ENCODE measurements around the gene CNTNAP2. TPM values are rescaled to one million over a fixed set of nuclear protein-coding genes. Genes with fewer than 3 reads are reported as not detected.

The CNTNAP2 gene
- total and polyA plus RNA-seq, 4 donors = not detected

- Histone ChIP-seq H3K4me1 (ENCODE audit: control insufficient read depth in 1 of 2, insufficient read depth in 2 of 2, low read length in 2 of 2) (no peaks in the 10 kb centered on the region), H3K36me3 (ENCODE audit: control insufficient read depth in 1 of 2, insufficient read depth in 2 of 2, low read length in 1 of 2) (no peaks in the 10 kb centered on the region), H3K9me3 (ENCODE audit: control insufficient read depth, low read length) (no peaks in the 10 kb centered on the region), H3K4me3 (ENCODE audit: low read length in 2 of 2) (no peak overlapping the region), H3K27ac (ENCODE audit: low read depth in 1 of 2, low read length in 2 of 2) (no peak overlapping the region), H3K27me3 (ENCODE audit: control insufficient read depth in 1 of 2, insufficient read depth in 2 of 2, low read length in 1 of 2) (no peaks in the 10 kb centered on the region)
- ATAC-seq (ENCODE audit: low FRiP score) = no peak
- intact Hi-C loops (cut with DNase I) = no loop called here
- WGBS, 2 donors = 87 to 88% methylated on average over 9 of the region's 9 CpGs
- no peak for DNase-seq
Observed at GRCh38 chr7:148204639-148205304, 2088.2 kb downstream of the CNTNAP2 start.

DNA sequence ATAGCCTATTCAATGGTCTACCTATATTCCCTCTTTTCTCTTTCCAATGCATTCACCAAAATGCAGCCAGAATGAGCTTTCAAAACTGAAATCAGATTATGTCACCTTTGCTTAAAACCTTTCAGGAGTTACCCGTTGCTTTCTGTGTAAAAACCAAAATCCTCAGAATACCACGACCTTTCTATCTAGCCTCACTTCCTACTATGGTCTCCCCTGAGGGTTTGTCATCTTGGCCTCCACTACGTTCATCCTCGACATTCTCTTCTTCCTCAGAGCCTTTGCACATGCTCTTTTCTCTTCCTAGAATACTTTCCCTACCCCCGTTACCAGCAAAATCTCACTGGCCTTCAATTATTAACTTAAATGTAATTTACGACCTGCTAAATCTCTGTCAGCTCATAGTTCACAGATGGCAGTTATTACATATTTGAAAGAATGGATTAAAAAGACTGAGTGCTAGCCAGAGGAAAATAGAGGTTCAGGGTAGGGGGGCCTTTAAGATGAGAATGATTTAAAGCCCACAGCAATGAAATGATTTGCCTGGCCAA is 2093.1 kb downstream of the CNTNAP2 start:
- H3K4me3 ChIP-seq (ENCODE audit: low read length in 2 of 2) = no peak overlapping the region
- no peaks in the 10 kb centered on the region for H3K36me3 ChIP-seq (ENCODE audit: control insufficient read depth in 1 of 2, insufficient read depth in 2 of 2, low read length in 1 of 2)
- H3K9me3 ChIP-seq (ENCODE audit: control insufficient read depth, low read length) = no peaks in the 10 kb centered on the region
- no peaks in the 10 kb centered on the region for H3K4me1 ChIP-seq (ENCODE audit: control insufficient read depth in 1 of 2, insufficient read depth in 2 of 2, low read length in 2 of 2)
- H3K27me3 ChIP-seq (ENCODE audit: control insufficient read depth in 1 of 2, insufficient read depth in 2 of 2, low read length in 1 of 2) = no peaks in the 10 kb centered on the region
- no peak for ATAC-seq (ENCODE audit: low FRiP score)
- intact Hi-C loops (cut with DNase I) = no loop called here
- no peak overlapping the region for H3K27ac ChIP-seq (ENCODE audit: low read depth in 1 of 2, low read length in 2 of 2)
- 93% methylated on average over 6 of the region's 6 CpGs for WGBS, 2 donors
- DNase-seq = no peak

GRCh38 chr7:148210804-148211325 is 2094.3 kb downstream of the CNTNAP2 start:
- Histone ChIP-seq H3K4me1 (ENCODE audit: control insufficient read depth in 1 of 2, insufficient read depth in 2 of 2, low read length in 2 of 2) (no peaks in the 10 kb centered on the region), H3K27ac (ENCODE audit: low read depth in 1 of 2, low read length in 2 of 2) (no peak overlapping the region), H3K4me3 (ENCODE audit: low read length in 2 of 2) (no peak overlapping the region), H3K36me3 (ENCODE audit: control insufficient read depth in 1 of 2, insufficient read depth in 2 of 2, low read length in 1 of 2) (no peaks in the 10 kb centered on the region), H3K27me3 (ENCODE audit: control insufficient read depth in 1 of 2, insufficient read depth in 2 of 2, low read length in 1 of 2) (no peaks in the 10 kb centered on the region), H3K9me3 (ENCODE audit: control insufficient read depth, low read length) (no peaks in the 10 kb centered on the region)
- ATAC-seq (ENCODE audit: low FRiP score) (no peak), DNase-seq (no peak)
- 86 to 91% methylated on average over 3 of the region's 3 CpGs for WGBS, 2 donors
- intact Hi-C loops (cut with DNase I) = no loop called here

DNA sequence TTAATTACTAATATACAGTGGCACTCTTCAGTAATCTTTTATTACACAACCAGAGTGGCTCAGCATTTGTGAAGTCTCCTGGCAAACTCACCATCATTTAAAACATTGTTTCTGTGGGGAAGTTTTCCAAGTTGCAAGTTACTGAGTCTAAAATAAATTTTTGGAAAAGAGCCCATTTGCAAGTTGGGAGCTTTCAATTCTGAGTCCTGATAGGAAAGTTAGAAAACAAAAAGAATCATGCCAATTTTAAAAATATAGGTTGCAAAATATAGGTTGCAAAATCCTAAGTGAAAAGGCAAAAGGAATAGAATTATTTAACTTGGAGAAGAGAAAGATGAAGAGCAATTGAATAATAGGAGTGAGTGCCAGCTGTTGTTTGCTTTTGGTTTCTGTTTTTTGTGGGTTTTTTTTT is 2095.1 kb downstream of the CNTNAP2 start:
- H3K4me3 ChIP-seq (ENCODE audit: low read length in 2 of 2) = no peak overlapping the region
- intact Hi-C loops (cut with DNase I) = no loop called here

DNA sequence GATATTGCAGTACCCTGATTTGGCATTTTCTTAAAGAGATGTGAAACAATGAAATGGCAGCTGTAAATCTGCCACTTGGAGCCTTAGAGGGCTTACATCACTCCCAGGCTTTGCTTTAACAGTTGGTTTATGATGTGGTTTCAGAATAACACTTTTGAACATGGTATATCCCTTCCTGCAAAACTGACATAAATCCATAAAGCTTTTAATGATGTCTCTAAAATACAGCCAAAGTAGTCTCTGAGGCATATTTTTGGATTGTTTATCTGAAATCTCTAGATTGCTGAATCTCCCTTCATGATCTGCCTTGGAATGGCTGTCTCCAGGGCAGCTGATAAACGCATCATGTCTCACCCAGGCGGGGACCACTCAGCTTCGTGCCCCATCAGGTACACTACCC is 2096.1 kb downstream of the CNTNAP2 start:
- no peak for DNase-seq
- no peak overlapping the region for H3K27ac ChIP-seq (ENCODE audit: low read depth in 1 of 2, low read length in 2 of 2)
- no peak for ATAC-seq (ENCODE audit: low FRiP score)
- WGBS, 2 donors = 80 to 91% methylated on average over 3 of the region's 3 CpGs
- no peaks in the 10 kb centered on the region for H3K4me1 ChIP-seq (ENCODE audit: control insufficient read depth in 1 of 2, insufficient read depth in 2 of 2, low read length in 2 of 2)
- no peak overlapping the region for H3K4me3 ChIP-seq (ENCODE audit: low read length in 2 of 2)
- intact Hi-C loops (cut with DNase I) = no loop called here
- no peaks in the 10 kb centered on the region for H3K36me3 ChIP-seq (ENCODE audit: control insufficient read depth in 1 of 2, insufficient read depth in 2 of 2, low read length in 1 of 2)
- no peaks in the 10 kb centered on the region for H3K9me3 ChIP-seq (ENCODE audit: control insufficient read depth, low read length)
- no peaks in the 10 kb centered on the region for H3K27me3 ChIP-seq (ENCODE audit: control insufficient read depth in 1 of 2, insufficient read depth in 2 of 2, low read length in 1 of 2)

More for the DNA sequence above, 2095.1 kb downstream of the CNTNAP2 start:
- ATAC-seq (ENCODE audit: low FRiP score) (no peak), DNase-seq (no peak)
- Histone ChIP-seq H3K9me3 (ENCODE audit: control insufficient read depth, low read length) (no peaks in the 10 kb centered on the region), H3K27me3 (ENCODE audit: control insufficient read depth in 1 of 2, insufficient read depth in 2 of 2, low read length in 1 of 2) (no peaks in the 10 kb centered on the region), H3K27ac (ENCODE audit: low read depth in 1 of 2, low read length in 2 of 2) (no peak overlapping the region), H3K4me1 (ENCODE audit: control insufficient read depth in 1 of 2, insufficient read depth in 2 of 2, low read length in 2 of 2) (no peaks in the 10 kb centered on the region), H3K36me3 (ENCODE audit: control insufficient read depth in 1 of 2, insufficient read depth in 2 of 2, low read length in 1 of 2) (no peaks in the 10 kb centered on the region)

GRCh38 chr7:148214101-148214500 is 2097.5 kb downstream of the CNTNAP2 start:
- Histone ChIP-seq H3K36me3 (ENCODE audit: control insufficient read depth in 1 of 2, insufficient read depth in 2 of 2, low read length in 1 of 2) (no peaks in the 10 kb centered on the region), H3K27ac (ENCODE audit: low read depth in 1 of 2, low read length in 2 of 2) (no peak overlapping the region), H3K27me3 (ENCODE audit: control insufficient read depth in 1 of 2, insufficient read depth in 2 of 2, low read length in 1 of 2) (no peaks in the 10 kb centered on the region), H3K4me3 (ENCODE audit: low read length in 2 of 2) (no peak overlapping the region), H3K9me3 (ENCODE audit: control insufficient read depth, low read length) (no peaks in the 10 kb centered on the region), H3K4me1 (ENCODE audit: control insufficient read depth in 1 of 2, insufficient read depth in 2 of 2, low read length in 2 of 2) (no peaks in the 10 kb centered on the region)
- DNase-seq = no peak
- ATAC-seq (ENCODE audit: low FRiP score) = no peak
- 80 to 88% methylated on average over 4 of the region's 4 CpGs for WGBS, 2 donors
- intact Hi-C loops (cut with DNase I) = no loop called here

DNA sequence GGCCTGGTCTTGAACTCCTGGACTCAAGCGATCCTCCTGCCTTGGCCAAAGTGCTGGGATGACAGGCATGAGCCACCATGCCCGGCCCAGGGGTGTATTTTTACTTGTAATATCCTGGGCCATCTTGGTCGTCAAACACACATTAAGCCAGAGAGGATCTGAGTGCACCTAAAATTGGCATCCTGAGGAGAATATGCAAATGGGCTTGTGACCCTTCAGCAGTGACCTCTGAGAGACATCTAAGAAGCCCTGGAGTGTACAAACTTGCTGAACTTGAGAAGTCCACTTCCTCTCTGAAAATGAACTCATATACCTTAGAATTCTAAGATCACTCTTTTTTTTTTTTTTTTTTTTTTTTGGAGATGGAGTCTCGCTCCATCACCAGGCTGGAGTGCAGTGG is 2102.0 kb downstream of the CNTNAP2 start:
- intact Hi-C loops (cut with DNase I) = no loop called here
- Histone ChIP-seq H3K9me3 (ENCODE audit: control insufficient read depth, low read length) (no peaks in the 10 kb centered on the region), H3K4me1 (ENCODE audit: control insufficient read depth in 1 of 2, insufficient read depth in 2 of 2, low read length in 2 of 2) (no peaks in the 10 kb centered on the region), H3K4me3 (ENCODE audit: low read length in 2 of 2) (no peak overlapping the region), H3K27me3 (ENCODE audit: control insufficient read depth in 1 of 2, insufficient read depth in 2 of 2, low read length in 1 of 2) (no peaks in the 10 kb centered on the region), H3K36me3 (ENCODE audit: control insufficient read depth in 1 of 2, insufficient read depth in 2 of 2, low read length in 1 of 2) (no peaks in the 10 kb centered on the region), H3K27ac (ENCODE audit: low read depth in 1 of 2, low read length in 2 of 2) (no peak overlapping the region)
- WGBS, 2 donors = 90 to 92% methylated on average over 3 to 4 of the region's 4 CpGs
- no peak for DNase-seq
- no peak for ATAC-seq (ENCODE audit: low FRiP score)

GRCh38 chr7:148222721-148223120 is 2106.1 kb downstream of the CNTNAP2 start:
- Histone ChIP-seq H3K36me3 (ENCODE audit: control insufficient read depth in 1 of 2, insufficient read depth in 2 of 2, low read length in 1 of 2) (no peaks in the 10 kb centered on the region), H3K27ac (ENCODE audit: low read depth in 1 of 2, low read length in 2 of 2) (no peak overlapping the region), H3K4me3 (ENCODE audit: low read length in 2 of 2) (no peak overlapping the region), H3K27me3 (ENCODE audit: control insufficient read depth in 1 of 2, insufficient read depth in 2 of 2, low read length in 1 of 2) (no peaks in the 10 kb centered on the region), H3K4me1 (ENCODE audit: control insufficient read depth in 1 of 2, insufficient read depth in 2 of 2, low read length in 2 of 2) (no peaks in the 10 kb centered on the region), H3K9me3 (ENCODE audit: control insufficient read depth, low read length) (no peaks in the 10 kb centered on the region)
- no peak for DNase-seq
- ATAC-seq (ENCODE audit: low FRiP score) = no peak
- WGBS, 2 donors = 67 to 70% methylated on average over 5 of the region's 5 CpGs
- intact Hi-C loops (cut with DNase I) = no loop called here

GRCh38 chr7:148223160-148223559 is 2106.6 kb downstream of the CNTNAP2 start:
- Histone ChIP-seq H3K4me1 (ENCODE audit: control insufficient read depth in 1 of 2, insufficient read depth in 2 of 2, low read length in 2 of 2) (no peaks in the 10 kb centered on the region), H3K27ac (ENCODE audit: low read depth in 1 of 2, low read length in 2 of 2) (no peak overlapping the region), H3K9me3 (ENCODE audit: control insufficient read depth, low read length) (no peaks in the 10 kb centered on the region), H3K4me3 (ENCODE audit: low read length in 2 of 2) (no peak overlapping the region), H3K27me3 (ENCODE audit: control insufficient read depth in 1 of 2, insufficient read depth in 2 of 2, low read length in 1 of 2) (no peaks in the 10 kb centered on the region), H3K36me3 (ENCODE audit: control insufficient read depth in 1 of 2, insufficient read depth in 2 of 2, low read length in 1 of 2) (no peaks in the 10 kb centered on the region)
- intact Hi-C loops (cut with DNase I) = no loop called here
- ATAC-seq (ENCODE audit: low FRiP score) = no peak
- DNase-seq = no peak
- 59 to 92% methylated on average over 1 of the region's 1 CpG for WGBS, 2 donors

Measured in aorta (tissue), 5 donors.